NCI-H1417 treated with DMSO at 0.1 percent for 48 hours (cell line): ENCODE results near the gene CD1D.
"Not testable (repeated sequence)": the region's sequence is repeated elsewhere in the genome, so short reads cannot be mapped to it uniquely, and the experiment has no call there.

ENCODE experiments used
- DNase-seq: peaks from one replicate; lab custom pipeline; 2025; lab: John Stamatoyannopoulos, UW

The CD1D gene

DNA sequence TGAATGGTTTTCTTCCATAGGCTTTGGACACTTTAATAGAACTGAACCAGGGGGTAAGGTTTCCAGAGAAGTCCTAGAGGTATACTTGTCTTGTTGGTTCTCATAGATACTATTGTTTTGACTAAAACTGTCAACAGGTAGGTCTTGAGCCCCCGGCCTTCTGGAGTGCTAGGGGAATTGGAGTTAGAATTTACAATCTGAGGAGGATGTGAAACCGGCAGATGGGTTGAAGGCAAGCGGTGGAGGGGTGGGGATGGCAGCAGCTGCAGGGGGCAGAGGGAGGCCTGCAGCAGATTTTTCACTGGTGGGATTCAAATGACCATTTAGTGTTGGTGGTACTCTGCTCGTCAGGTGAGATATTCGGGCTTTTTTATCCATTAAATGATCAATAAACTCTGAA, 4.3 kb upstream of the CD1D start:
- DNase-seq, result no peak

DNA sequence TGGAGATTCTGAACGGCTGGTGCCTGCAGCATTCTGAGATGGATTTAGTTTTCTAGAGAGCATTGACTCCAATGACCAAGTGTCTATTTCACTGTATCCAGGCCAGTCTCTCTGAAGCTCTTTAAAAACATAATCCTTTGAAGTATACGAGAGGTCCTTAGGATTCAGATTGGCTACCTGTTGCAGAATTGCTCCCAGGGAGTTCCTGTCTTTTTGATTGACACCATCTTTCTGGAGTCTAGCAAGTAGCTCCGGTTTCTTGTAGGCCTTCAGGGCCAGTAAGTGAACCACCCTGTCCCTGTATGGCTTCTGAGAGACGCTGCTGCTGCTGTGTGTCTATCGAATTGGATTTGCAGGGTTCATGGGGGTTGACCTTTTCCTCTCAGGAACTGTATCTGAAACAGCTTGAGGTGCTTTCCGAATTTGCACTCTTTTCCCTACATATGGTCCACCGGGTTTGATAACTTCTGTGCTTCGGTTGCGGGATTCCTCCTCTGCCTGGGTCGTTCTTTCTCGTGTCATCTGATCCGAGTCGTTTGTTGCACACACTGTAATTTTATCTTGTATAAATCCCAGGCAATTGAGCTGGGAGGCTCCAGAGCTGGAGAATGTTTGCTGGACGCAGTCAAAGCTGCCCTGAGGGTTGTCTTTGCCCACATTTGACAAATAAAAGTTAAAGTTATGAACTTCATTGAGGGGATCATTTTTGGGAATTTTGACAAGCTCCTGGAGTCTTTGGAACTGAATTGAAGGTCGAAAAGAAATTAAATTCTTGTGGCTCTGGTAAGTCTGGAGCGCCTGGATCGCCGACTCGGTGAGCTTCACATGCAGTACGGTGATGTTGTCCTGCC, 3.6 kb upstream of the CD1D start:
- not testable (repeated sequence) for DNase-seq

DNA sequence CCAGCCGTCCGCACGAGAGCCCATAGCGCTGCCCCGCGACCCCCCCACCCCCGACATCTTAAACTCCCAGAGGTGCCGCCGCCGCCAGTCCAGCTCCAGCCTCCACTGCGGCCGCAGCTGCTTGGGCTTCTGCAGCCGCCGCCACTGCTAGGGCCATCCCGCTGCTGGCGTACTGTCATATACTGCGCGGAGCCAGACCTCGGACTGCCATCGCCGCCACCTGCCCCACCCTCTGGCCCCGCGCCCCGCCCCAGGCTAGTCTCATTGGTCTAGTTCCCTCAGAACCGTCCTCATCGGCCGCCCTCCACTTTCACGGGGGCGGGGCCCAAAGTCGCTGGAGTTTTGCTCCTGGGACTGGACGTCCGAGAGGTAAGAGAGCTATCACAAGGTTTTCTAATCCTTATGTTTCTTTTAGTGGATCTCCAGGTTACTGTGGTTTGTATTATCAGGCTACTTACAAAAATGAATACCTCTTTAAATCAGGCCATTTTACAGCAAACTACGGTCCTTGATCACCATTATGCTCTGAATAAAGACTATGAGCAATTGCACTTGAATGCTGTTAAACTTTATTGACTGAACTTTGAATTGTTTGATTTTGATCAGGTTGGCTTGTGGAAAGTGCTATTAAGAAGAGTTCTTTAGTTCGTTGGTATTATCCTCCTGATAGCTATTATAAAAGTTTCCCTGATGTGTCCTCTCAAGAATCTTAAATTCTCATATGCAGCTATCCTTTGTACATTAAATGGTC, 2.8 kb upstream of the CD1D start:
- no peak for DNase-seq

DNA sequence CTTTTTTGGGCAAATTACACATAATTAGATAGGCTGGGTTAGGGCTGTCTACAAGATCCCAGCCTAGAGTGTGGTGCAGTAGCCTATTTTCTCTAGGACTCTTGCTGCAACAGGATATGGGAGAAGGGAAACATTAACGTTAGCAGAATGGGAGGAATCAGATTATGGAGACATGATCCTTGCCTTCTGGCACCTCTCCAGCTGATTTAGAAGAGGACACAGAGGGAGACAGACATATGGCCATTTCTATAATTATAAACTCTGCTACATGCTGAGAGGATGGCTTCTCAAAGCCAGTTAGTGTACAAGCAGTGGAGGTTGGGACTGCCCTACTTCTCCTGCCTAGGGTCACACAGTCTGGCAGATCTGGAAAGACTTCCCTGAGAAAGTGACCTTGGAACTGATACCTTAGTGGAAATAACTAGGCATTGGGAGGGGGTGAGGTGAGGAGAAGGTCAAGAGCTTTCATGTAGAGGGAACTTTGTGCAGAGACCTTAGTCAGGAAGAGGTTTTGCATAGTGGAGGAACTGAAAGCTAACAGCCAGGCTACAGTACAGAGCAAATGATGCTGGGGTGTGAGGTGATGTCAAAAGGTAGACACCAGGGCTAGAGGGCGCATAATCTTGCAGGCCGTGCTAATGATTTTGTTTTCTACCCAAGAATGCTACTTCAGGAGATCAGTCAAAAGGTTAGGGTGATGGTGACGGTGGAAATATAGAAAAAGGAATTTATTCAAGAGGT, 1.2 kb upstream of the CD1D start:
- DNase-seq, result no peak

DNA sequence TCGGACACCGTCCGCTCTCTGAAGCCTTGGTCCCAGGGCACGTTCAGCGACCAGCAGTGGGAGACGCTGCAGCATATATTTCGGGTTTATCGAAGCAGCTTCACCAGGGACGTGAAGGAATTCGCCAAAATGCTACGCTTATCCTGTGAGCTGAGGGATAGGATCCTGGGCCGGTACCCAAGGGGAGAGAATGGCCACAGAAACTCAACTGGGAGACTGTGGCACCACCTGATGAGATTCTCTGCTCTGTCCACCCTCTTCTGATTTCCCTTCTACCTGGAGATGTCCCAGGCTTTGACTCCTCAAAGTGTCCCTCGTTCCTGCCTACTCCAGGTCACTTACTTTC, 855 bp downstream of the CD1D start:
- DNase-seq, result no peak

DNA sequence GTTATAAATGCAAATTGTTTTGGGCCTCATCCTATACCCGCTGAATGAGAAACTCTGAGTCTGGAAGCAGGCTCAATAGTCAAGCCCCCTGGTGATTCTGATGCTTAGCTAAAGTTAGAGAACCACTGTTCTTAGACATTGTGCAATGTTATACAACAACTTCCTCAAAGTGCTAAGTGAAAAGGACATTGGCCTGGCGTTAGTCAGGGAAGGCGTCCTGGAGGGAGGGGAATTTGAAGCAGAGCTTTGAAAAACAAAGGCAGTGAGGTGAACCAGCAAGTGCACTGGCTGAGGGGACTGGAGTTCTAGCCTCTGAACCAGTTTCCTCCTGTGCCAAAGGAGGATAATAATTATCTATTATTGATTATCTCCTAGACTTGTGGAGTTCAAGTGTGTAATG, 5.1 kb downstream of the CD1D start:
- no peak for DNase-seq

DNA sequence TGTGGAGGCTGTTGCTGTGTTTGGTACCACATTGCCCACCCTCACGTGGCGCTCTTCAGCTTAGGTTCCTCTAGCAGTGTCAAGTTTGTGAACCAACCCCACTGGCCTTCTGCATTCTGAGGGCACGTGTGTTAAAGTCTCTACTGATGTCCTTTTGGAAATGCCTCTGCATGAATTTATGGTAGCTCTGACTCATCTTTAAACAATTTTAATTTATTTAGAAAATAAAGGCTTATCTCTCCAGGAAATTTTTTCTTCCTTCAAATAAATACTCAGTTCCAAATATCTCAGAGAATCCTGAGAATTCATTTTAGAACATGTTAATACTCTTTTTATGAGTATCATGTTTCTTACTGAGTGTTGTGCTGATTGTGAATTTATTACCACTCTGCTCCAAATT, 5.5 kb downstream of the CD1D start:
- no peak for DNase-seq

DNA sequence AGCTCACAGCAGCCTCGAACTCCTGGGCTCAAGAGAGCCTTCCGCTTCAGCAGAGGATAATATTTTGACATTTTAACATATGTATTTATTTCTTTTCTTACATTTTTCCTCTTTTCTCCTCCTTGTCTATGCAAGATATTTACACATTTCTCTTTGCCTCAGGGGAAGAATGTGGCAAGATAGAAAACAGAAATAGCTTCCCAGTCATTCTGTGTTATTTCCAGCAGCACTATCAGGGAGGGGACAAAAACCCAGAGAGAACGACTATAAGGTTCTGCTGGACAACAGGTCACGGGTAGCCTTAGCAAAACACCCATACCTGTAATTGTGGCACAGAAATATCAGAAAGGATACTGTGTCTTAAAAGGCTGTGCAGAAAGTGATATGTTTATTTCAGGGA, 7.9 kb downstream of the CD1D start:
- no peak for DNase-seq

DNA sequence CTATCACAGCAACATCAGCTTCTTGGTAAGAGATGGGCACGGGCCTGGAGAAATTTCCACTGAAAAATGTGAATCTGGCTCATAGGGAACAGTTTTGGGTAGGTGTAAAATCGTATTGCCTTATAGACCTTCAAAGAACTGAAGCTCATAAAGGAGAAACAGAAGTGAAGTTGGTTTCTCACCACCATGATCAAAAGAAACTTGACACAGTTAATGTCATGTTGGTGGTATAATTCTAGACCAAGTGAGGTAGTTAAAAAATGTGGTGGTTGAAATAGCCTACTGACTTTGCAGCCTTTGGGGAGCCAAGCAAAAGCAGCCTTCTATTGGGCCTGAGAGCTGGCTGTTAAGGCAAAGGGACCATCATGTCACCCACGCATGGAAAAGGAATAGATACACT, 8.9 kb downstream of the CD1D start:
- no peak for DNase-seq

DNA sequence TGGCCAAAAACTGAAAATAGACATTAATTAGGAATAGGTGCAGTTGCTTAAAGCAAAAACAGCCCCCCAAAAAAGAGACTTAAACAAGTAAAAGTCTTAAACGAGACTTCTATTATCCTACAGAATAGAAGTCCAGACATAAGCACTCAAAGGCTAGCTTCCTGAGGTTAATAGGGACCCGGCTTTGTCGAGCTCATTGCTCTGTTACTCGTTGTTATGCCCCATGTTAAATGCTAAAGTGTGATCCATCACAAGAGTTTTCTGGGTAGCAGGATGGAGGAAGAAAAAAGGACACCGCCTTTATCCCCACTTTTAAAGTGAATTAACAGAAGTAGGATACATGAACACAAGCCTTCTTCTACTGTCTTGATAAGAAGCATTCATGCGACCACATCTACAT, 10.6 kb downstream of the CD1D start:
- DNase-seq, result no peak

DNA sequence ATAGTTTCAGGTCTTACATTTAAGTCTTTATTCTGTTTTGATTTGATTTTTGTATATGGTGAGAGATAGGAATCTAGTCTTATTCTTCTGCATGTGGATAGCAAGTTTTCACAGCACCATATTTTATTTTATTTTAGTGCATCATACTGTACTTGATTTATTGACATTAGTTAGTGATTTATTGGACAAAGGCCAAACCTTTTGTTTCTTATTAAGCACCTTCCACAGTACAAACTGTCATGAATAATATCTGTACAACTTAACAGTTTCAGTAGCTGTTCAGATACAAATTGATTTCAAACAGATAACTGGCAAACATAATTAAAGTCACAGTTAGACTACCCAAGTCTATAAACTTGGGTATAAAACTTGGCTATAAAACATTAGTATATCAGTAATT, 15.8 kb downstream of the CD1D start:
- no peak for DNase-seq

DNA sequence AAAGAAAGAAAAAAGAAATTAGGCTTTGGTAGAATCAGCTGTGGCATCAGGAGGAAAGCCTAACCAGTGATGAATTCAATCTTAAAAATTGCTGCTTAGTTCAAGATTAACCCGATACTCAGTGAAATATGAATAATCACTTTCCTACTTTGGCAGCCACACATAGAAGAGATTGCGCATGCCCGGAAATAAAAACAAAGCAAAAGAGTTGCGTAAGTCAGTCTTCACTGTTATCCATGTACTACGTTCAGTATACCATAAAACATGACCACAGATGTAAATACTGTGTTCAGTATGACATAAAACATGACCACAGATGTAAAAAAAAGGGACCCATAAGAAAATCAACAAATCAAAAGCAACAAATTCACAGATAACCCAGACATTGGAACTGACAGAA, 19.2 kb downstream of the CD1D start:
- DNase-seq, result no peak

DNA sequence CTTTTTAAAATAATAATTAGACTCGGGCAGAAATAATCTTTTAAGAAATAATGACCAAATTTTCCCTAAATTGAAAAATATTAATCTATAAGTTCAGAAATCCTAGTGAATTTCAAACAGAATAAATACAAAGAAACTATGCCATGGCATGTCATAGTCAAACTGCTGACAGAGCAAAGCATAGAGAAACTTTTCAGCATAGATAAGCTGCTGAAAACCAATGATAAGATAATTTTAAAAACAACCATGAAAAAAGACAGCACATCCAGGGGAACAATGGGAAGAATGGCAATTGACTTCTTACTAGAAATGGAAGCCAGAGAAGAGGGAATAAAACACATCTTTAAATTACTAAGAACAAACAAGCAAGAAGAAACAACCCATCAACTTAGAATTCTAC, 19.8 kb downstream of the CD1D start:
- no peak for DNase-seq

DNA sequence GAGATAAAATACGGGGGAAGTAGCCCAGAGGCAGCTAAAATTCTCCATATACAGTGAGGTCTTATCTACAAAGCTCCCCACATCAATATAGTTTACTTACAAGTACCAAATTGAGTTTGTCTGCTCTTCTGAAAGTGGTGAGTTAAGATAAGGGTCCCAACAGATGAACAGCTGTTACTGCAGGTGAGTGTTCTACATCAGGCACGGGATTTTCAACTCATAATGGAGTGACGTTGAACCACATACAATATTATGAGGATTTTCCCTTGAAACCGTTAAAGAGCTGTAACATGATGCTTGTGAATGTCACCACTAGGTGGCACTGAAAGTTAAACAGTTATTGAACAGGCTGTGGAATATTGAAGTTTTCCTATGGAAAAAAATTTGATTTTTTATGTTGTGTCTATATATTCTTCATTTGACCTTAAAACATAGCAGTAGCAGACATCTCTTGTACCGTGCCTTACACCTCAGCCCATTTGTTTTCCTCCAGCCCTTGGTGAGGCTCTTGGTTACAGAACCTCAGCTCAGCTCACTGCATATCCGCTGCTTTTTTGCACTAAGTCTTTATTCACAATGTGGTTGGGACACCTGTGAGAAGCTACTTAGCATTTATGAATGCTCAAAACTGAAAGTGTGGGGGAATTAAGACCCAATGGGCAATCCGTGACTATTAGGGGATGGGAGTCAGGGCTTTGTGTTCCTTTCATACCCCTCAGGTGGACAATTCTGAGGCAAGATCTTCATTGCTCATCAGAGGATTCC, 23.2 kb downstream of the CD1D start:
- no peak for DNase-seq

DNA sequence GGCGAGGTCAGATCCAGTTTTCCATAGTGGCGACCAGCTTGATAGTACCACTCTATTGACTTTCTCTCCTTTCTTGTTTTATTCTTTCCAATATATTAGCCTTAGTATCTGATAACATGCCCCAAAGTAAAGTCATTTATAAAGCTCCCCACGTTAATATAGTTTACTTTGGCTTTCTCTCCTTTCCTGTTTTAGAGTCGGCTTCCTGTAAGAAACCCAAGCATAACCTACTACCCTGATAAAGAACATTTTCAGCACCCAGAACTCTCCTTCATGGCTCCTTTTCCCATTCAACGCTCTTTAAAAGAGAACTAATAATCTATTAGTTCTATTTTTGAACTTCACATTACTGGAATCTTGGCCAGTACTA, 23.7 kb downstream of the CD1D start:
- DNase-seq, result no peak

DNA sequence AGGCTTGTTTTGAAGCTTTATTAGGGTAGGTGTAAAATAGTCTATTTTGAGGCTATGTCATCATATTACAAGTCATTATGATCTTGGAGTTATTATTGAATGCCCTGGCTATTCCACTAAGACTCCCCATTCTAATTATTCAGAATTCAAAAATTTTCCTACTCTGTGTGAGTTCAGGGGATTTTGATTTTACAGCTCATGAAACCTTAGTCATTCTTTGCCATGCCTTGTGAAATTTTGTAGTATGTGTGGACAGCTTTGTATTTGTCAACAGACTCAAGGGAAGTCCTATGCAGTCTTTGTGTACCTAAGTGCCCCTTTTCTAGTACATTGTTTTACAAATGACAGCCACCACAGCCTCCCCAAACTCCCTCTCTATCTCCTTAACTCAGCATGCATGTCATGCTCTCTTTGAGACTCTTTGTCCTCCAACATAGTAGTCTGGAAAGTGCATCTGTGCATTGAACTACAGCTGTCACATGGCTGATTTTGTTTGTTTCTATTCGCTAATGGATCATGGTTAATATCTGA, 28.0 kb downstream of the CD1D start:
- DNase-seq, result no peak

DNA sequence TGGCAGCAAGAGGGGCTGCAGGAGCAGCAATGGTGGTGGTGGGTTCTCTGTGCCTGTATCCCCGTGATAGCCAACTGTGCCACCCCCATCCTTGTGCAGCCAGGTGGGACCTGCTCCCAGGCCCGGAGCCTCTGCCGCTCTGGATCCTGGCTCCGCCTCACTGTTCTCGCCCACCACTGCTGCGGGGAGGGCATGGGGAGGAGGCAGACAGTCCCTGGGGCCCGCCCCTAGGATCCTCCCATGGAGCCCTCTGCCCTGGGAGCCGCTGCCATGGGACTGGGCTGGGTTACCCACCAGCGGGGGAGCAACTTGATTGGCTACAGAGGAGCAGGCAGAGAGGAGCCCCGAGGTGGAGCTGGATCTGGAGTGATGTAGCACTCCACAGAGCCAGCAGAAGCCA, 31.6 kb downstream of the CD1D start:
- no peak for DNase-seq

DNA sequence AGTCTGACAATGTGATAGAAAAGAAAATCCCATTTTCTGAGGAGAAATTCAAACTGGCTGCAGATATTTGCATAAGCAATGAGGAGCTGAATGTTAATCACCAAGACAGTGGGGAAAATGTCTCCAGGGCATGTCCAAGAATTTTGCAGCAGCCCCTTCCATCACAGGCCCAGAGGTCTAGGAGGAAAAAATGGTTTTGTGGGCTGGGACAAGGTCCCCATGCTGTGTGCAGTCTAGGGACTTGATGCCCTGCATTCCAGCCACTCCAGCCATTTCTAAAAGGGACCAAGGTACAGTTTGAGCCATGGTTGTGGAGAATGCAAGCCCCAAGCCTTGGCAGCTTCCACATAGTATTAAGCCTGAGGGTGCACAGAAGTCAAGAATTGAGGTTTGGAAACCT, 42.8 kb downstream of the CD1D start:
- not testable (repeated sequence) for DNase-seq

DNA sequence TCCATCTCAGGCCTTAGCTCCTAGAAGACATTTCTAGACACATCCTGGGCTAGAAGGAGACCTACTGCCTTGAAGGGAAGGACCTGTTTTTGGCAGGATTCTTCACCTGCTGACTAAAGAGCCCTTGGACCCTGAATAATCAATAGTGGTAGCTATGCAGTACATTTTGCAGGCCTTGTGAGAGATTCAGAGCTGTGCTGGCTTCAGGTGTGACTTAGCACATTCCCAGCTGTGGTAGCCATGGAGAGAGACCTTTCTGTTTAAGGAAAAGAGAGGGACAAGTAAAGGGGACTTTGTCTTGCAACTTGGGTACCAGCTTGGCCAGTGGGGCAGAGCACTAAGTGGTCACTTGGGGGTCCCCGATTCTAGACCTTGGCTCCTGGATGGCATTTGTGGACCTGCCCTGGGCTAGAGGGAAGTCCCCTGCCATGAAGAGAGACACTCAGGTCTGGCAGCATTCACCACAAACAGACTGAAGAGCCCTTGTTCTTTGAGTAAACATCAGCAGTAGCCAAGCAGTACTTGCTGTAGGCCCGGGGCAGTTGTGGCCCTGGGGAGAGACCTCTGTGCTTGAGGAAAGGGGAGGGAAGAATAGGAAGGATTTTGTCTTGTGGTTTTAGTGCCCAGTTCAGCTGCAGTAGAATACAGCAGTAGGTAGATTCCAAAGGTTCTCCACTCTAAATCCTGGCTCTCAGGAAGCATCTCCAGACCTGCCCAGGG, 47.4 kb downstream of the CD1D start:
- DNase-seq, result no peak
